Endothelial cell (in vitro differentiated cells): Measurements from ENCODE around the gene PTPRJ. TPM values are rescaled to one million over a fixed set of nuclear protein-coding genes. Genes with fewer than 3 reads are reported as not detected.

Experiments
- DNase-seq: peaks from one replicate; pipeline ENCODE4 v3.0.0; 2021; ENCODE audit warnings: low spot score
- H3K27ac Mint-ChIP-seq: one replicate; pipeline ENCODE4 v1.8.0; 2021; ENCODE audit warnings: mixed read lengths, inconsistent platforms; ENCODE audit not compliant: unreplicated experiment
- H3K27me3 Mint-ChIP-seq: one replicate; pipeline ENCODE4 v1.8.0; 2021; ENCODE audit warnings: mild to moderate bottlenecking, moderate library complexity, mixed read lengths, inconsistent platforms; ENCODE audit not compliant: unreplicated experiment
- H3K36me3 Mint-ChIP-seq: one replicate; pipeline ENCODE4 v1.8.0; 2021; ENCODE audit warnings: mild to moderate bottlenecking, low read depth, mixed read lengths, inconsistent platforms; ENCODE audit not compliant: unreplicated experiment
- H3K4me1 Mint-ChIP-seq: one replicate; pipeline ENCODE4 v1.8.0; 2021; ENCODE audit warnings: mild to moderate bottlenecking, mixed read lengths, inconsistent platforms; ENCODE audit not compliant: unreplicated experiment
- H3K4me3 Mint-ChIP-seq: one replicate; pipeline ENCODE4 v1.8.0; 2021; ENCODE audit warnings: mild to moderate bottlenecking, mixed read lengths, inconsistent platforms; ENCODE audit not compliant: unreplicated experiment
- H3K9me3 Mint-ChIP-seq: one replicate; pipeline ENCODE4 v1.8.0; 2021; ENCODE audit warnings: mixed read lengths, inconsistent platforms; ENCODE audit not compliant: unreplicated experiment
- CTCF ChIP-seq: fragments of 200-600 bp; sonication (generic); IDR thresholded peaks from one replicate; pipeline ENCODE4 v1.5.0; 2021; ENCODE audit warnings: antibody characterized with exemption; ENCODE audit not compliant: unreplicated experiment
- total RNA-seq: library from RNA; stranded (reverse); fragmentation: NEBNext Ultra II Directional; extraction: Animal tissue kit (Norgen Biotek cat#: 25700); gene quantifications from one replicate; pipeline ENCODE4 v1.2.1, GENCODE V29; 2021; ENCODE audit not compliant: unreplicated experiment

PTPRJ gene
- total RNA-seq, 1 donor from 2014 or later, result 1.6 TPM

- no peaks in the 10 kb centered on the region for H3K36me3 Mint-ChIP-seq
- no peak for TF ChIP-seq CTCF
- no peaks in the 10 kb centered on the region for H3K9me3 Mint-ChIP-seq
These were observed 77.7 kb downstream of the PTPRJ start for GRCh38 chr11:48058064-48058463.

GRCh38 chr11:48058788-48059187 is 78.4 kb downstream of the PTPRJ start:
- no peak for TF ChIP-seq CTCF
- H3K9me3 Mint-ChIP-seq, result no peaks in the 10 kb centered on the region

More at GRCh38 chr11:48058064-48058463, 77.7 kb downstream of the PTPRJ start:
- H3K4me1 Mint-ChIP-seq, result no peaks in the 10 kb centered on the region
- DNase-seq, result no peak
- no peak overlapping the region for H3K27ac Mint-ChIP-seq
- H3K27me3 Mint-ChIP-seq, result peaks cover 25% of the 10 kb centered on the region
- H3K4me3 Mint-ChIP-seq, result no peak overlapping the region

GRCh38 chr11:48062649-48063048 is 82.3 kb downstream of the PTPRJ start:
- Mint-ChIP-seq H3K4me3 (no peak overlapping the region), H3K9me3 (no peaks in the 10 kb centered on the region), H3K4me1 (peaks cover 8% of the 10 kb centered on the region), H3K27me3 (peaks cover 21% of the 10 kb centered on the region), H3K36me3 (no peaks in the 10 kb centered on the region), H3K27ac (no peak overlapping the region)
- no peak for DNase-seq
- no peak for TF ChIP-seq CTCF

More at GRCh38 chr11:48058788-48059187, 78.4 kb downstream of the PTPRJ start:
- no peak overlapping the region for H3K27ac Mint-ChIP-seq
- no peaks in the 10 kb centered on the region for H3K36me3 Mint-ChIP-seq
- H3K4me1 Mint-ChIP-seq, result no peaks in the 10 kb centered on the region
- H3K27me3 Mint-ChIP-seq, result peaks cover 25% of the 10 kb centered on the region
- no peak overlapping the region for H3K4me3 Mint-ChIP-seq
- DNase-seq, result no peak

- Mint-ChIP-seq H3K9me3 (no peaks in the 10 kb centered on the region), H3K27me3 (peaks cover 14% of the 10 kb centered on the region), H3K27ac (no peak overlapping the region), H3K36me3 (no peaks in the 10 kb centered on the region), H3K4me3 (no peak overlapping the region), H3K4me1 (peaks cover 12% of the 10 kb centered on the region)
- no peak for TF ChIP-seq CTCF
- no peak for DNase-seq
These were observed 83.1 kb downstream of the PTPRJ start for GRCh38 chr11:48063424-48063978.

- H3K4me3 Mint-ChIP-seq, result no peak overlapping the region
- no peak overlapping the region for H3K27ac Mint-ChIP-seq
- TF ChIP-seq CTCF, result no peak
- H3K9me3 Mint-ChIP-seq, result no peaks in the 10 kb centered on the region
- H3K36me3 Mint-ChIP-seq, result no peaks in the 10 kb centered on the region
- no peak for DNase-seq
- H3K4me1 Mint-ChIP-seq, result peaks cover 12% of the 10 kb centered on the region
- peaks cover 12% of the 10 kb centered on the region for H3K27me3 Mint-ChIP-seq
These were observed 83.9 kb downstream of the PTPRJ start for GRCh38 chr11:48064306-48064705.
